HG02610 (cell line): ENCODE data around the gene CRLF2.
"Not testable (repeated sequence)": the region's sequence is repeated elsewhere in the genome, so short reads cannot be mapped to it uniquely, and the experiment has no call there.

ENCODE experiments used
- ATAC-seq: cut with Tn5 transposase; IDR thresholded peaks from one replicate; pipeline ENCODE4 v1.9.1; 2021; ENCODE audit warnings: mild to moderate bottlenecking, moderate library complexity; ENCODE audit not compliant: unreplicated experiment

The CRLF2 gene

GRCh38 chrX:1212532-1212931 lies at the start of gene CRLF2:
Gene CRLF2, minus strand, starts transcription at chrX:1212649. Its CDS starts 15 bp downstream, at chrX:1212634.
- ATAC-seq: peak; percentile 63

- ATAC-seq: not testable (repeated sequence)
These were observed 49.3 kb upstream of the CRLF2 start for GRCh38 chrX:1261771-1262170.

- ATAC-seq: no peak
These were observed 48.8 kb upstream of the CRLF2 start for GRCh38 chrX:1261285-1261684.

GRCh38 chrX:1252861-1253260 lies 40.4 kb upstream of the CRLF2 start:
- ATAC-seq: no peak

- no peak for ATAC-seq
These were observed 36.8 kb upstream of the CRLF2 start for GRCh38 chrX:1249101-1249887.

GRCh38 chrX:1248331-1249061 lies 36.0 kb upstream of the CRLF2 start:
- ATAC-seq: no peak

GRCh38 chrX:1246816-1247215 lies 34.4 kb upstream of the CRLF2 start:
- ATAC-seq: no peak

- ATAC-seq: no peak
These were observed 32.0 kb upstream of the CRLF2 start for GRCh38 chrX:1244164-1245076.

- no peak for ATAC-seq
These were observed 30.5 kb upstream of the CRLF2 start for GRCh38 chrX:1242891-1243402.

- ATAC-seq: not testable (repeated sequence)
These were observed 28.1 kb upstream of the CRLF2 start for GRCh38 chrX:1240551-1240950.

GRCh38 chrX:1239681-1240142 lies 27.3 kb upstream of the CRLF2 start:
- ATAC-seq: peak; percentile 77

- ATAC-seq: no peak
These were observed 19.5 kb upstream of the CRLF2 start for GRCh38 chrX:1231850-1232465.

- ATAC-seq: not testable (repeated sequence)
These were observed 15.7 kb upstream of the CRLF2 start for GRCh38 chrX:1228101-1228500.

- ATAC-seq: no peak
These were observed 13.8 kb upstream of the CRLF2 start for GRCh38 chrX:1226249-1226648.

- ATAC-seq: no peak
These were observed 12.5 kb upstream of the CRLF2 start for GRCh38 chrX:1224954-1225353.

GRCh38 chrX:1223242-1223600 lies 10.8 kb upstream of the CRLF2 start:
- ATAC-seq: no peak

- ATAC-seq: no peak
These were observed 10.2 kb upstream of the CRLF2 start for GRCh38 chrX:1222531-1223241.

GRCh38 chrX:1221296-1221845 lies 8.9 kb upstream of the CRLF2 start:
- no peak for ATAC-seq

- ATAC-seq: no peak
These were observed 5.8 kb upstream of the CRLF2 start for GRCh38 chrX:1218286-1218685.
